Vagina (tissue), 2 donors: Measurements from ENCODE around the gene MYL6.

ENCODE experiments used
- CTCF ChIP-seq, 3 experiments: fragments of 450-650 bp in 2 of 3; fragments of 200-600 bp in 1 of 3; sonication (generic) in 1 of 3; IDR thresholded peaks; one replicate each; pipeline ENCODE4 v1.5.1; 2017 to 2019; ENCODE audit warnings: antibody characterized with exemption in 3 of 3, mild to moderate bottlenecking in 2 of 3, moderate library complexity in 2 of 3
- POLR2A ChIP-seq, 2 donors: fragments of 450-650 bp; IDR thresholded peaks; one replicate each; pipeline ENCODE4 v1.6.1; 2017; ENCODE audit warnings: antibody characterized with exemption in 2 of 2, mild to moderate bottlenecking in 2 of 2, moderate library complexity in 2 of 2
- POLR2AphosphoS5 ChIP-seq, 2 donors: sonication (generic); formaldehyde crosslinking; IDR thresholded peaks; one replicate each; pipeline ENCODE4 v1.9.0; 2017; ENCODE audit warnings: antibody characterized with exemption in 2 of 2, mild to moderate bottlenecking in 2 of 2, low read depth in 1 of 2; ENCODE audit not compliant: insufficient read depth in 1 of 2

GRCh38 chr12:56204275-56204674, 46.1 kb downstream of the MYL6 start:
- no peak for TF ChIP-seq CTCF (IDR thresholded peaks at IDR 0.05)
- no peak for TF ChIP-seq POLR2A (IDR thresholded peaks at IDR 0.05)
- TF ChIP-seq POLR2AphosphoS5 (IDR thresholded peaks at IDR 0.05; ENCODE audit: insufficient read depth in 1 of 2, low read depth in 1 of 2) = no peak
